ENCODE measurements around the gene LBR. TPM values are rescaled to one million over a fixed set of nuclear protein-coding genes. Genes with fewer than 3 reads are reported as not detected.

The LBR gene
- total RNA-seq, 1 experiment from 2014 or later: 60.9 TPM

- H3K9me3 Mint-ChIP-seq: no peaks in the 10 kb centered on the region
Measured at GRCh38 chr1:225364439-225364838, 63.4 kb downstream of the LBR start.

More at GRCh38 chr1:225364439-225364838, 63.4 kb downstream of the LBR start:
- Histone ChIP-seq H2AFZ (ENCODE audit: low read length) (no peak overlapping the region), H3K9me3 (ENCODE audit: control insufficient read depth, low read depth, low read length) (no peaks in the 10 kb centered on the region), H3K18ac (ENCODE audit: insufficient read length, low read depth, low read length) (no peak overlapping the region), H3T11ph (ENCODE audit: low read length) (no peak overlapping the region), H2BK5ac (ENCODE audit: insufficient read length, low read length) (no peak overlapping the region), H4K20me1 (ENCODE audit: control insufficient read depth, insufficient read depth, insufficient read length) (no peaks in the 10 kb centered on the region), H2BK120ac (ENCODE audit: low read depth, low read length, poor library complexity, severe bottlenecking) (no peak overlapping the region), H3K14ac (ENCODE audit: insufficient read depth, low read length) (no peak overlapping the region), H2BK12ac (ENCODE audit: insufficient read length, low read depth, low read length) (no peak overlapping the region), H4K5ac (ENCODE audit: insufficient read length, low read depth, low read length) (no peak overlapping the region), H3K23ac (ENCODE audit: insufficient read length, low read depth, low read length) (no peak overlapping the region), H4K8ac (replicated peaks; ENCODE audit: insufficient read length, low read depth, low read length) (no peak overlapping the region), H3K79me1 (ENCODE audit: insufficient read depth, low read depth, low read length, poor library complexity, severe bottlenecking) (no peaks in the 10 kb centered on the region), H3K56ac (ENCODE audit: insufficient read length, low read depth, low read length) (no peak overlapping the region), H3K79me2 (ENCODE audit: insufficient read depth, low read length) (no peaks in the 10 kb centered on the region), H3K27me3 (ENCODE audit: insufficient read depth, low read length) (peaks cover 10% of the 10 kb centered on the region; the same call in 1 of the 2 replicates), H2BK20ac (ENCODE audit: low read depth, low read length, poor library complexity, severe bottlenecking) (no peak overlapping the region), H4K91ac (ENCODE audit: insufficient read length, low read depth, low read length) (no peak overlapping the region), H3K4ac (ENCODE audit: low read depth, low read length) (no peak overlapping the region), H3K4me1 (ENCODE audit: insufficient read depth, low read length) (no peaks in the 10 kb centered on the region), H2AK5ac (ENCODE audit: insufficient read length, low read length) (no peak overlapping the region), H3K27ac (ENCODE audit: insufficient read length, low read depth, low read length) (no peak overlapping the region), H3K23me2 (ENCODE audit: insufficient read length, low read depth, low read length, poor library complexity, severe bottlenecking) (no peaks in the 10 kb centered on the region), H2BK15ac (ENCODE audit: low read depth, low read length) (no peak overlapping the region), H3K4me2 (ENCODE audit: insufficient read depth, insufficient read length, low read length) (no peak overlapping the region), H3K9ac (ENCODE audit: extremely low read depth, insufficient read length, low read length) (no peak overlapping the region)
- H3K4me1 Mint-ChIP-seq: peaks cover 0 to 9% of the 10 kb centered on the region in 2 experiments; a peak in 2 of 4 replicates
- no CpG with 5 or more reads among the region's 6 CpGs for whole genome bisulfite sequencing (ENCODE audit: extremely low coverage, insufficient read length, low lambda C conversion rate)
- TF ChIP-seq CTCF (conservative IDR thresholded peaks at IDR 0.05): no peak
- peaks cover 41% of the 10 kb centered on the region for H3K27me3 Mint-ChIP-seq (ENCODE audit: low read depth)
- H3K27ac Mint-ChIP-seq: no peak overlapping the region
- no peak for DNase-seq
- no peaks in the 10 kb centered on the region for H3K36me3 Mint-ChIP-seq (ENCODE audit: insufficient read depth in 1 of 3, low read depth in 3 of 3)
- H3K4me3 Mint-ChIP-seq: no peak overlapping the region
